NK-92 (cell line): ENCODE data around the gene SZT2.
A peak's percentile ranks its signal among the peaks of the same experiment; 100 is the strongest.

Experiments
- DNase-seq: peaks from one replicate; lab custom pipeline; 2025; ENCODE audit not compliant: unreplicated experiment; lab: John Stamatoyannopoulos, UW

The SZT2 gene

GRCh38 chr1:43389326-43390313 lies at the start of gene SZT2, which contains the start of gene MED8:
TSS of gene SZT2 (plus strand) at chr1:43389899. CDS start at chr1:43389969, 70 bp downstream.
TSS of gene MED8 (minus strand) at chr1:43389800. CDS start at chr1:43389764, 36 bp downstream.
- peak; percentile 63 for DNase-seq

GRCh38 chr1:43340559-43340958 lies 49.1 kb upstream of the SZT2 start:
- no peak for DNase-seq

- no peak for DNase-seq
Measured at GRCh38 chr1:43344267-43344850, 45.3 kb upstream of the SZT2 start.

- no peak for DNase-seq
Measured at GRCh38 chr1:43345120-43345519, 44.6 kb upstream of the SZT2 start.

- no peak for DNase-seq
Measured at GRCh38 chr1:43346636-43347035, 43.1 kb upstream of the SZT2 start.

GRCh38 chr1:43348343-43348808 lies 41.3 kb upstream of the SZT2 start:
- no peak for DNase-seq

GRCh38 chr1:43348809-43349593 lies 40.7 kb upstream of the SZT2 start:
- DNase-seq: no peak

GRCh38 chr1:43349594-43350306 lies 39.9 kb upstream of the SZT2 start:
- DNase-seq: no peak

- DNase-seq: no peak
Measured at GRCh38 chr1:43350976-43351375, 38.7 kb upstream of the SZT2 start.

GRCh38 chr1:43351421-43352350 lies 38.0 kb upstream of the SZT2 start:
- DNase-seq: no peak

GRCh38 chr1:43352351-43352705 lies 37.4 kb upstream of the SZT2 start:
- no peak for DNase-seq

- no peak for DNase-seq
Measured at GRCh38 chr1:43352881-43353280, 36.8 kb upstream of the SZT2 start.

- no peak for DNase-seq
Measured at GRCh38 chr1:43354471-43354870, 35.2 kb upstream of the SZT2 start.

- no peak for DNase-seq
Measured at GRCh38 chr1:43354936-43355335, 34.8 kb upstream of the SZT2 start.

GRCh38 chr1:43357251-43357650 lies 32.4 kb upstream of the SZT2 start:
- DNase-seq: no peak

- DNase-seq: no peak
Measured at GRCh38 chr1:43358121-43358745, 31.5 kb upstream of the SZT2 start.

- peak; percentile 83 for DNase-seq
Measured at GRCh38 chr1:43358746-43359693, 30.7 kb upstream of the SZT2 start, which contains the start of gene CDC20. TSS of gene CDC20 (plus strand) at chr1:43358981. CDS start at chr1:43359216, 235 bp downstream.

- DNase-seq: no peak
Measured at GRCh38 chr1:43359696-43360095, 30.0 kb upstream of the SZT2 start.
